ENCODE data around the gene TMEM108.

GRCh38 chr3:133117342-133117741 is 79.2 kb downstream of the TMEM108 start:
- no peak for TF ChIP-seq CTCF (IDR thresholded peaks at IDR 0.05)
- no peak for TF ChIP-seq POLR2A (IDR thresholded peaks at IDR 0.05)
- no peak for TF ChIP-seq EP300 (IDR thresholded peaks at IDR 0.05)
